Inferior parietal cortex (tissue), 1 donor: ENCODE data around the gene C11orf86.
"Not testable (repeated sequence)": the region's sequence is repeated elsewhere in the genome, so short reads cannot be mapped to it uniquely, and the experiment has no call there.

ENCODE experiments used
- DNase-seq: peaks from one replicate; pipeline ENCODE4 v3.0.0-alpha.2; 2016; ENCODE audit errors: extremely low spot score

C11orf86 gene

DNA sequence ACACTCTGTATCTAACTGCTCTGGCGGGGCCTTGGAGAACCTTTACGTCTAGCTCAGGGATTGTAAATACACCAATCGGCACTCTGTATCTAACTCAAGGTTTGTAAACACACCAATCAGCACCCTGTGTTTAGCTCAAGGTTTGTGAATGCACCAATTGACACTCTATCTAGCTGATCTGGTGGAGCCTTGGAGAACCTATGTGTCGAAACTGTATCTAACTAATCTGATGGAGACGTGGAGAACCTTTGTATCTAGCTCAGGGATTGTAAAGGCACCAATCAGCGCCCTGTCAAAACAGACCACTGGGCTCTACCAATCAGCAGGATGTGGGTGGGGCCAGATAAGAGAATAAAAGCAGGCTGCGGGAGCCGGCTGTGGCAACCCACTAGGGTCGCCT, 14.3 kb downstream of the C11orf86 start:
- not testable (repeated sequence) for DNase-seq

DNA sequence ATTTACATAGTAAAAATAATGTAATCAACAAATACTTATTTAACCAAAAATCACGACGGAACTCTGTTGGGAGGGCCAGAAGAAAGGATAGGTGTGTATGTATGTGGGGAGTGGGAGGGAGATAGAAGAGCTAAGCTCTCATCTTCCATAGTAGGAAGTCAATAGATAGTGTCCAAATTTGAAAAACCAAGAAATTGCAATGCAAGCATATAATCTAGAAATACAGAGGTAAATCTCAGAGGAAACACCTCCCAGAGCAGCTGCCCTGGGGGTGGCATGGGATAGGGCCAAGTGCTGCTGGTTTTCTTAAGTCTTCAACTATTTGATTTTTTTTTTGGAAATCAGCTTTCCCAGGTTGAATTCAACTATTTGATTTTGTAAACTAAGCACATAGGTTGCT, 16.9 kb downstream of the C11orf86 start:
- no peak for DNase-seq

DNA sequence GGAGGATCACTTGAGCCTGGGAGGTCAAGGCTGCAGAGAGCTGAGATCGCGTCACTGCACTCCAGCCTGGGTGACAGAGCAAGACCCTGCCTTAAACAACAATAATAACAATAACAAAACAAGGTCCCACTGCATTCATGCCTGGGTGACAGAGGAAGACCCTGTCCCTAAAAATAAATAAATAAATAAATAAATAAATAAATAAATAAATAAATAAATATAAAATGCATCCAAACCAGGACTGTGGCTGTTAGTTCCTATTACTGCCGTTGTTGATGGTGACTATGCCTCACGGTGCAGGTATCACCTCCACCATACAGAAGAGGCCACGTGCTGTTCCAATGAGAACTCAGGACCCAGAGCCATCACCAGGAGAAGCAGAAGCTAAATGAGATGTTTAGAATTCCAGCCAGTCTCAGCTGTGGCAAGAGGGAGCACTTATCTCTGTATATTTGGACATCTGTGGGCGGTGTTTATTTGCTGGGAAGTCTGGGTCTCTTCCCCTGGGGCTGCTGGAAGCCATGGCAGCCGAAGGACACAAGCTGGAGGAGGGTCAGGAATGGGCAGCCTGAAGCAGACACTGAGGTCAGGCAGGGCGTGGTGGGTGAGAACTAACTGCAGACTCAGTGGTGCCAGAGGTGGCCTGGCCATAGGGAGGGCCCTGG, 21.6 kb downstream of the C11orf86 start:
- no peak for DNase-seq

DNA sequence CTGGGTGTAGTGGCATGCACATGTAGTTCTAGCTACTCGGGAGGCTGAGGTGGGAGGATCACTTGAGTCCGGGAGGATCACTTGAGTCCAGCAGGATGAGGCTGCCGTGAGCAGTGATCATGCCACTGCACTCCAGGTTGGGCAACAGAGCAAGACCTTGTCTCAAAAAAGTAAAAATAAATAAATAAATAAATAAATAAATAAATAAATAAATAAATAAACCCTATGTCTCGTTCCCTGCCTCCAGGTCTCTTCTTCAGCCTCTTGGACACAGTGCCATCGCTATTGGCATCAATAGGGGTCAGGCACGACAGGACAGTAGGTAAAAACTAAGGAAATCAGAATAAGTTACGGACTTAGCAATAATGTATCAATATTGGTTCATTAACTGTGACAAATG, 24.5 kb downstream of the C11orf86 start:
- DNase-seq = no peak

DNA sequence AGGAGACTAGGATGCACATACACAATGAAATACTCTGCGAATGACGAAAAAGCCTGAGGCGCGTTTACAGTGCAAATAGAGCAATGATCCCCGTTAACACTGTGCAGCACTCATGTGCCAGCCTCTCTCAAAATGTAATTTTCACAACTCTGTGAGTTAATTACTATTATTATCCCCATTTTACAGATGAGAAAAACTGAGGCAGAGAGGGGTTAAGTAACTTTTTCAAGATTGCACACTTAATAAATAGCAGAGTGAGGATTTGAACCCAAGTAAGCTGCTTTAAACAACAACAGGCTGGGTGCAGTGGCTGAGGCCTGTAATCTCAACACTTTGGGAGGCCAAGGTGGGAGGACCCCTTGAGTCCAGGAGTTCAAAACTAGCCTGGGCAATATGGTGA, 26.2 kb downstream of the C11orf86 start:
- DNase-seq = no peak

DNA sequence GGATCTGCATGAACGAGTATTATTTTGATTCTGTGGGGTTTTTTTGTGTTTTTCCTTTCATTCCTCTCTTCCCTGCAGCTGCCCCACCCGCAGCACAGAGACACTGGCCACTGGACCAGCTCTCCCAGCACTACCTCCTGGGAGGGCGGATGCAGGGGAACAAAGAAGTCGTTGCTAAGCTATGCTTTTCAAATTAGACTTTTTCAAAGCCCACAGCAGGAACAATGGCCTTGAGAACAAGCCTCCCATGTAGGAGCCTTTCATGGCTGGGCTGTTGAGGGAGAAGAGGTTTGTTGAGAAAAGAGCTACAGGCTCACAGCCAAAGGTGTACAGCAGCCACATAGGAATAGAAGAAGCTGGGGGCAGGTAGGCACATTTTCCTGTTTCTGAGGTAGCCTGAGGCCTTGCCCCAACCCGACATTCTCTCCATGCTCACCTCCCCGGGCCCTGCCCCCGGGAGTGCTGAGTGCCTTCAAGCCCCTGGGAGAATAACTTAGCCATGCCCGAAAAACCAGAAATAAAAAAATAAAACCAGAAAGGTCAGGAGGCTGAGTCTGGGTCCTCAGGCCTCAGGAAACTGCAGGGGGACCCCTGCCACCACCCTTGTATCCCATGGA, 27.3 kb downstream of the C11orf86 start:
- DNase-seq = no peak

DNA sequence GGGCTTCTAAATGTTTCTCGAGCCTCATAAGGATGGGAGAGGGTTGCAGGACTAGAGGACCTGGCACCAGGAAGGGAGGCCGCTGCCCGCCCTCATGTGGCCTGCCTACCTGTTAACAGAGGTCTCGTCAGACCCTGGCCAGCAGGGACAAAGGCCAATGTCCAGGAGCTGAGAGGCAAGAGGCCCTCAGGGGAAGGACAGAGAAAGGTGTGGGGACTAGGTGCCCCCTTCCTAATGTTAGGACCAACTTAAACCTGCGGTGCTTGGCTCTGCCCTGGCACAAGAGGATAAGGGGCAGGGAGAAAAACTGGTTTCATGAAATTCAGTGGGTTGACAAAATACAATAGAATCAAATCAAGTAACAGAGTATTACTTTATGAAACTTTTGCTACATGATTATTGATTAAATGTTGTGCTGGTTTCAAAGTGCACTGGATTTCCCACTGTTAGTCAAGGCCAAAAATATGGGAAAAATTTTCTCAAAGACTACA, 27.9 kb downstream of the C11orf86 start:
- no peak for DNase-seq

DNA sequence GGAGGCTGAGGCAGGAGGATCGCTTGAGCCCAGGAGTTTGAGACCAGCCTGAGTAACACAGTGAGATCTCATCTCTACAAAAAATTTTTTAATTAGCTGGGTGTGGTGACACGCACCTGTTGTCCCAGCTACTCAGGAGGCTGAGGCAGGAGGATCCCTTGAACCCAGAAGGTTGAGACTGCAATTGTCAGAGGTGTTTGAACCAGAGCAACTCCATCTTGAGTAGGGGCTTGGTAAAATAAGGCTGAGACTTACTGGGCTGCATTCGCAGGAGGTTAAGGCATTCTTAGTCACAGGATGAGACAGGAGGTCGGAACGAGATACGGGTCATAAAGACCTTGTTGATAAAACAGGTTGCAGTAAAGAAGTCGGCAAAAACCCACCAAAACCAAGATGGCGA, 30.1 kb downstream of the C11orf86 start:
- DNase-seq = not testable (repeated sequence)

DNA sequence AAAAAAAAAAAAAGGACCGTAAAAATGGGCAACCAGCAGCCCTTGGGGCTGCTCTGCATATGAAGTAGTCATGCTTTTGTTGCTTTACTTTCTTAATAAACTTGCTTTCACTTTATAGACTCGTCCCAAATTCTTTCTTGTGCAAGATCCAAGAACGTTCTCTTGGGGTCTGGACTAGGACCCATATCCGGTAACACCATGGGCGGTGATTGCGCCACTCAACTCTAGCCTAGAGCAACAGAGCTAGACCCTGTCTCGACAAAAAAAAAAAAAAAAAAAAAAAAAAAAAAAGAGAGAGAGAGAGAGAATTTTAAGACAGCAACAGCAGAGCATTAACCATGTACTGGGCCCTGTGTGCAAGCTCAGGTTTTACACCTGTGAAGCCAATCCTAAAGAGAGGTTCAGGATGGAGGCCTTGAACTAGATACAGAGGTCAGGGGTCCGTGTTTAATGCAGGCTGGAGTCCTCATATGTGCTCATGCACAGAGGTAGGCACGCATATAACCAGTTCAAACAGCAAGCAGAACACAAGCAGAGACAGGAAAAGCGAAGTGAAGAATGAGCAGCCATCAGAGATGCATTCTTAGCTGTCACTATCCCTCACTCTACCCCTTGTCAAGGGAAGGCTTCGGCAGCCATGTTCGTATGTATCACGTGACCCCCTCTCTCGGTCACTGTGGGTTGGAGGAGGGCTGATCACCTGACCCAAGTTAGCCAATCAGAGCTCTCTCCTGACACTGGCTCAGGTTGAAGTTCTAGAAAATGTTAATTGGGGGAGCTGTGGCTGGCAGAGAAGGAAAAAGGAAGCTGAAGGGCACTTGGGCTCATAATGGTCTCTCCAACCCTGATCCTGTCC, 31.2 kb downstream of the C11orf86 start:
- DNase-seq = peak; percentile 31

DNA sequence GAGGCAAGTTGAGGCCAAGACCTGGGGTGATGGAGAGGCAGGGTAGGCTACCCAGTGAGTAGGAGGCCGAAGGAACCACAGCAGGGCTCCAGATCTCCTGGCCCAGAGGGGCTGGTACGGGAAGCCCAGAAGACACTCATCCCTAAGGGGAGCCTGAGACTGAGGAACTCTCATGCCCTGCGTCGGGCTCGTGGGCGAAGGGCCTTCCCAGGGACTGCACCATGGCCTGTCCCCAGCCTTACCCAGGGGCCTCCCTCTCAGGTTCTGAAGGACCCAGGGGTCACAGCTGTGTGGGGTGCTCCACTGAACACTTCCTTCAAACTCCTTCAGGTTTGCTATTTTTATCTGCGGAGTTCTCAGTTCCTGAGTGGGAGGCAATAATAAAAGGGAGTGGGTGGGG, 32.0 kb downstream of the C11orf86 start:
- no peak for DNase-seq

DNA sequence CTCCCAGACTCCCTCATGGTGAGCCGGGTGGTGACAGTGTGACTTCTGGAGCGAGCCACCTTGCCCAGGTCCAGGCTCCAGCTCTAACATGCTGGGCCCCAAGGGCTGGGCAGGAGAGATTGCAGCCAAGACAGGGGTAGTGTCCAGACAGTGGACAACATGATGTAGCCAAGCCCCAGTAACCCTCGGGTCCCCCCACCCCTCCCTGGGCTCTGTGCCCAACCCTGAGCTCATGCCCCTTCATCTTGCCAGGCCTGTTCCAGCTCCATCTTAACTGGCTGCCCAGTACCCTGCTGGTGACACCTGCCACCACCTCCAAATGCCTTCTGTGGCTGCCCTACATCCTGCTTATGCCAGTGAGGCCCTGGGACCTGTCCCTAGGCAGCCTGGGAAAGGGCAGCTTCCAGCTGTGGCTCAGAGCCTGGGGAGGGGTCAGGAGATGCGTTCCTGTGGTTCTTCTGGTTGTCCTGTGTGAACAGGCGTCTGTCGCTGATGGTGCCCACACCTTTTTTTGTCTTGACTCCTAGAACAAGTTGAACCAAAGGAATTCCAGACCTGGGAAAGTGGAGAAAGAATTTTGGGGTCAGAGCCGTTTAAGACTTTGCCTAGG, 35.3 kb downstream of the C11orf86 start:
- DNase-seq = no peak

DNA sequence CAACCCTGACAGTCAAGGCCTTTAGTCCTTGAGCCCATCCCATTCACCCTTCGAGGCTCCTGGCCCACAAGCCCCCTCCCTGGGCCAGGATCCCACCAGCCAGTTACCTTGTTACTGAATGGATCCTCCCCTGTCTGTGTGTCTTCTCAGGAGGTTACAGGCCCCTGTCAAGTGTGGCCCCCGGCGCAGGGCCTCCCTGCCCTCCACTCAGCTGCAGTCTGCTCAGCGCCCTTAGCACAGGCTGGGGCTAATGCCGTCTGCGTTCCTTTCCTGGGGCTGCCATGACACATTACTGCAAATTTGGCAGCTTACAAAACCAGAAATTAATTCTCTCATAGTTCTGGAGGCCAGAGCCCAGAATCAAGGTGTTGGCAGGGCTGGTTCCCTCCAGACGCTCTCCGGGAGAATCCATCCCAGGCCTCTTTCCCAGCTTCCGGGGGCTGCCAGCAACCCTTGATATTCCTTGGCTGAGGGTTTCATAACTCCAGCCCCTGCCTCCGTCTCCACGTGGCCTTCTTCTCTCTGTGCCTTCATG, 38.5 kb downstream of the C11orf86 start:
- DNase-seq = no peak

DNA sequence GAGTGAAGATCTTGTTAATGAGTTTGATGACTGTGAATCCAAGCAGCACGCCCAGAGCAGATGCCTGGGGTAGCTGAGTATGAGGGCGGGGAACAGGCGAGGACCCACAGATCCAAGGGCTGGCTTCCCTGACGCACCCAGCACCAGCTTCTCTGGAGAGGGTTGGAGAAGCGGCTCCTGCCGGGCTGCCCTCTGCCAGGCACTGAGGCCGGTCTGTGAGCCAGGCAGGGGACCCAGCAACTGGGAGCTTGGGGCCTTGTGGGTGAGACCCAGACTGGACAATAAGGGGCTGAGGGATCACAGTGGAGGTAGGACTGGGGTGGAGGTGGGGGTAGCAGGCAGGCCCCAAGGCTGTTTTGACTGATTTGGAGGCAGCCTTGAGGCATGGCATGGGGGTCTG, 39.2 kb downstream of the C11orf86 start:
- DNase-seq = no peak

DNA sequence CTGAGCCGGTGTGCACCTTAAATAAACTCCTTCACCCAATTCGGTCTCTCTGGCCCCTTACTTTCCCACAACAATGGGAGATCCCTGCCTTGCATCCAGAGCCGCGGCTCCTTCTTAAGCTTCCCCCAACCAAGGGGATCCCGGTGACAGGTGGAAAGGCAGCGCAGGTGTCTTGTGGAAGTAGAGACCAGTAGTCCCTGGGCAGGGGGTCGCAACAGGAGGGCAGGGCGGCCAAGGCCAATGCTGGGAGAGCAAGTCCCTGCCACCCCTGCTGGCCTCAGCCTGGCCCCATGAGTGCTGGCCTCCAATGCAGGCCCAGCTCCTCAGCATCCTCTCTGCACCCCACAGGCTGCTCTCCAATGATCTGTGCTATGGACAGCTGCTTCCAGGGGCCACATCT, 39.9 kb downstream of the C11orf86 start:
- no peak for DNase-seq

DNA sequence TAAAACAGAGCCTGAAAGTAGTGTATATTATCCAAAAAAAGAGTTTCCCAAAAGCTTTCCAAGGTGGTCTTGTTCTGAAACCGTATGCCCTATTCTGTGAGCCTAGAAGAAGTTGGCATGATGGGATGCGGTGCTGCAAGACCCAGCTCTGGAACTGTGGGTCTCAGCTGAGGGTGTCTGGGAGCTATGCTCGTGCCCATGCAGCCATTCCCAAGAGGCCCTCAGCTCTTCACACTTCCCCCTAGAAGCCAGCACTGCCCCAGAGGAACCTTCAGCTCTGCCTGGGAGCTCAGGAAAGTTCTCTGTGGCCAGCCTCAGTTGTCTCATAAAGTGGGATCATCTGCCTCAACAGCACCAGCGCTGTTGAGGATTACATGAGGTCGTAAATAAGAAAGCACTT, 41.4 kb downstream of the C11orf86 start:
- DNase-seq = no peak

DNA sequence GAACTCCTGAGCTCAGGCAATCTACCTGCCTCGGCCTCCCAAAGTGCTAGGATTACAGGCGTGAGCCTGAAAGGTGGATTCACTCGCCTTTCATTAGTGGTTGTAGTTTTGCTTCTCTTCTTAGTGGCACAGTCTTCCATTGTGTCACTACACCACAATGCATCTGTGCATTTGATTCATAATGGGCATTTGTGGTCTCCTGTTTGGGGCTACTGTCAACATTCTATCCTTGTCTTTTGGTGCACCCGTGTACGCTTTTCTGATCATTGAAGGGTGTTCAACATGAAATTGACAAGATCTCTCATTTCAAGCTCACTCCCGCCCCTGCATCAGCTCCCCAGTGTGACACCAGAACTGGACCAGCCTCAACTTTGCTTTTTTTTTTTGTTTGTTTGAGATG, 45.8 kb downstream of the C11orf86 start:
- no peak for DNase-seq

DNA sequence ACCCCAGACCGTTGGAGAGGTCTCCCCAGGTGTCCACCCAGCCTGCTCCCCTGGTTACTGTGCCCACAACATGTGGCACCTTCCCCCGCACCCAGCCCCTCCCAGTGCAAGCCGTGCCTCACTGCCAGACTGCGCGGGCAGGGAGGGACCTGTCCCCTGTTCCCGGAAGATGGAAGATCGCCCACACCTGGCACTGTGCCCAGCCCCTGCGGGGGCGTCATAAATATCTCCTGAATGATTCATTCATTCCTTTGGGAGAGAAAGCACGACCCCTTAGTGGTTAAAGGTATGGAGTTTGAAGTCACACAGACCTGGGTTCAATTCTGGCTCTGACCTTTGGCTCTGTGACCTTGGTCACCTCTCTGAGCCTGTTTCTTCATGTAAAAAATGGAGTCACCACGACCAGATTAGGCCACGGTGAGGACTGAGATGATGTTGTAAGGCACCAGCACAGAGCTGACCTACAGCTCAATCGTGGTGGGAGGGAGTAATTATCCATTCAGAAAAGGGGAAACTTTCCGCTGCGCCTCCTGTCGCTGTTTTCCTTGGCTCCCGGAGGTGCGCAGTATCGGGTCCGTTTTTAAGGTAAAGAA, 47.3 kb downstream of the C11orf86 start:
- peak; percentile 36 for DNase-seq

DNA sequence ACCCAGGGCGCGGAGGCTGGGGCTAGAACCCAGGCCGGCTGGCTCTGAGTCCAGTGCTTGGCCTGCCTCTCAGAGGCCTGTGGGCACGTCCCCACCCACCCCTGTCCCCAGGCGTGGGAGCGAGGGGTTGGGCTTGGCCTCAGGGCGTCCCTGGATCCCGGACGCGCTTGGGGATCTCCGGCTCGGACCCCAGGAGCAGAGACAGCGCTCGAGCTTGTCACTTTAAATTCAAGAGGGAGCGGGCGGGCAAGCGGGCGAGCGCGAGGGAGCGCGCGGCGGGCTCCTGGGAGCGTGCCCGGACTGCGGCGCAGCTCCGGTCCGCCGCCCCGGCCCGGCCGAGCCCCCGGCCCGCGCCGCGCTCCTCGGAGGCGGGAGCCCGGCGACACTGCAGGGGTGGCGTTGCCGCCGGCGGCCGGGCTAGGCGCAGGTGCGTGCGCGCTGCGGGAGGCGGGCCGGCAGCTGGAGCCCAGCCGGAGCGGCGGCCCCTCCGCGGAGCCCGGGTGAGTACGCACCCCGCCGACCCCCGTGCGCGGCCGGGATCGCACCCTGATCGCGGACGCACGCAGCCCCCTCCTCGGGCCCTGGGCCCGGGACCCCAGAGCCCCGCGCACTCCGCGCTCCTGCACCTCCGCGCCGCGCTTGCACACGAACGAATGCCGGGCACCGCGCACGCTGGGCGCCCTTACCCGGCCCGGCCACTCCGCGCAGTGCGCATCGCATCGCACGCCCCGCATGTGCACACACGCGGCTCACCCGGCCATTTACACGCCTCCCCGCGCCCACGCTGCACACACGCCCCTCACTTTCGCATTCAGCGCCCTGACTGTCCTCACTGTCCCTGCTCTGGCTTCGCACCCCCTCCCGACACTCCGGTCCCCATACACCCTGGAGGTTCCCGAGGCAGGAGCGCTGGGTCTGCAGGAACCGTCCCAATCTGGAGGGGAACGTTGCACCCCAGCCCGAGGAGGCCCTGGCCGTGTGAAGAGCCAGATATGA, 48.2 kb downstream of the C11orf86 start, which contains the start of gene SYT12:
SYT12 (plus strand) TSS at position 174 of the 996 bp plus-strand sequence. CDS start 7,011 bp downstream, outside the sequence.
- no peak for DNase-seq

DNA sequence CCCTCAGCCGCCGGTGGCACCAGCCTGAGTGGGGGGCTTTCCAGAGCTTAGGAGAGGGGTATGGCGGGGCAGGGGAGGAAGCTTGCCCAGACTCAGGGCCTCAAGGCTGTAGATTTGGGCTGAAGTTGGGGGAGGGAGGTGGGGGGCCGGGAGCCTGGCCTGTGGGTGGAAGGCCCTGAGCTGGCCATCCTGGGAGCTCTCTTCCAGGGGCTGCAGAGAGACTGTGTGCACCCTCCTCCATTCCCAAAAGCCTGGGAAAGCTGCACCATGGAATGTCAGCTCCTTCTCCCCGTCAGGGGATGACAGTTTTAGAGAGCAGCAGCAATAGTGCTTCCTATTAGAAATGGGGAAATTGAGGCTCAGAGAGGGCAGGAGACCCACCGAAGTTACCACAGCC, 48.9 kb downstream of the C11orf86 start:
- DNase-seq = no peak

DNA sequence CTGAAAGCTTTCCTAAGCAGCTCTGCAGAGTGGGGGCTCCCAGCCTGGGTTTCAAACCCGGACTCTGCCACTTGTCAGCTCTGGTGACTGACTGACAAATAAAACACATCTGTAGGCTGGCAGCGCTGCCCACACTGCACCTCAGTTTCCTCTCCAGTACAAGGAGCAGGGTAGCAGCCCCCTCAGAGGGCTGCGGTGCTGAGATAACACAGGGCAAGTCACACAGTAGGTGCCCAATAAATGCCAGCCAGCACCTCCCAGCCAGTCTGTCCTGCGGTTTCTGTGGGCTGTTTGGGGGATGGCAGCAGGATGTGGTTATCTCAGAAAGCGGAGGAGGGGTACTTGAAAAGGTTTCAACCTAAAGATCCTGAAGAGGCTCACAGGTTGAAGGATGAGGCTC, 49.3 kb downstream of the C11orf86 start:
- no peak for DNase-seq
